ENCODE results near the gene USPL1.
"Not testable (repeated sequence)": the region's sequence is repeated elsewhere in the genome, so short reads cannot be mapped to it uniquely, and the experiment has no call there.

Gene USPL1

GRCh38 chr13:30587231-30587630 lies 30.5 kb upstream of the USPL1 start:
- Histone ChIP-seq H3K4me3 (ENCODE audit: low read depth, low read length) (no peak overlapping the region), H3K9ac (ENCODE audit: low read length) (no peak overlapping the region), H3K9me3 (ENCODE audit: control insufficient read depth, insufficient read depth, low read depth, low read length) (no peaks in the 10 kb centered on the region), H3K27ac (ENCODE audit: low read depth, low read length) (no peak overlapping the region), H3K4me1 (ENCODE audit: control insufficient read depth, insufficient read depth, low read length) (no peaks in the 10 kb centered on the region), H3K27me3 (ENCODE audit: control insufficient read depth, insufficient read depth, low read length) (no peaks in the 10 kb centered on the region), H3K36me3 (ENCODE audit: control insufficient read depth, insufficient read depth, low read length) (no peaks in the 10 kb centered on the region)

GRCh38 chr13:30587739-30588138 lies 30.0 kb upstream of the USPL1 start:
- Histone ChIP-seq H3K4me3 (ENCODE audit: low read depth, low read length) (no peak overlapping the region), H3K9ac (ENCODE audit: low read length) (no peak overlapping the region), H3K27me3 (ENCODE audit: control insufficient read depth, insufficient read depth, low read length) (no peaks in the 10 kb centered on the region), H3K27ac (ENCODE audit: low read depth, low read length) (no peak overlapping the region), H3K4me1 (ENCODE audit: control insufficient read depth, insufficient read depth, low read length) (no peaks in the 10 kb centered on the region), H3K9me3 (ENCODE audit: control insufficient read depth, insufficient read depth, low read depth, low read length) (no peaks in the 10 kb centered on the region), H3K36me3 (ENCODE audit: control insufficient read depth, insufficient read depth, low read length) (no peaks in the 10 kb centered on the region)

GRCh38 chr13:30593001-30593400 lies 24.7 kb upstream of the USPL1 start:
- peaks cover 3% of the 10 kb centered on the region; the same call in 1 of the 2 replicates for H3K4me1 ChIP-seq (ENCODE audit: control insufficient read depth, insufficient read depth, low read length)
- H3K9me3 ChIP-seq (ENCODE audit: control insufficient read depth, insufficient read depth, low read depth, low read length) = no peaks in the 10 kb centered on the region; the same call in 1 of the 2 replicates
- no peak overlapping the region for H3K4me3 ChIP-seq (ENCODE audit: low read depth, low read length)
- H3K27me3 ChIP-seq (ENCODE audit: control insufficient read depth, insufficient read depth, low read length) = no peaks in the 10 kb centered on the region
- H3K9ac ChIP-seq (ENCODE audit: low read length) = no peak overlapping the region
- no peaks in the 10 kb centered on the region for H3K36me3 ChIP-seq (ENCODE audit: control insufficient read depth, insufficient read depth, low read length)
- H3K27ac ChIP-seq (ENCODE audit: low read depth, low read length) = no peak overlapping the region

DNA sequence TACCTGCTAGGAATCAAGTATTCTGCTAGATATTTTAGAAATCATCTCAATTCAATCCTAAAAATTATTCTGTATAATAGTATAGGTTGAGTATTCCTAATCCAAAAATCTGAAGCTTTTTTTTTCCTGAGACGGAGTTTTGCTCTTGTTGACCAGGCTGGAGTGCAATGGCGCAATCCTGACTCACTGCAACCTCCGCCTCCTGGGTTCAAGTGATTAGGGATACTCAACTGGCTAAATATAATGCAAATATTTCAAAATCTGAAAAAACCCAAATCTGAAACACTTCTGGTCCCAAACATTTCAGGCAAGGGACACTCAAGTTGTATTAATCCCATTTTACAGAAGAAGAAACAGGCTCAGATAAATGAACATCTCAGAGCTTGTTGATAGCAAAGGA lies 17.2 kb upstream of the USPL1 start:
- Histone ChIP-seq H3K9ac (ENCODE audit: low read length) (no peak overlapping the region), H3K4me1 (ENCODE audit: control insufficient read depth, insufficient read depth, low read length) (peaks cover 5% of the 10 kb centered on the region; the same call in 1 of the 2 replicates), H3K36me3 (ENCODE audit: control insufficient read depth, insufficient read depth, low read length) (no peaks in the 10 kb centered on the region), H3K4me3 (ENCODE audit: low read depth, low read length) (no peak overlapping the region), H3K27ac (ENCODE audit: low read depth, low read length) (no peak overlapping the region), H3K27me3 (ENCODE audit: control insufficient read depth, insufficient read depth, low read length) (no peaks in the 10 kb centered on the region), H3K9me3 (ENCODE audit: control insufficient read depth, insufficient read depth, low read depth, low read length) (no peaks in the 10 kb centered on the region)

DNA sequence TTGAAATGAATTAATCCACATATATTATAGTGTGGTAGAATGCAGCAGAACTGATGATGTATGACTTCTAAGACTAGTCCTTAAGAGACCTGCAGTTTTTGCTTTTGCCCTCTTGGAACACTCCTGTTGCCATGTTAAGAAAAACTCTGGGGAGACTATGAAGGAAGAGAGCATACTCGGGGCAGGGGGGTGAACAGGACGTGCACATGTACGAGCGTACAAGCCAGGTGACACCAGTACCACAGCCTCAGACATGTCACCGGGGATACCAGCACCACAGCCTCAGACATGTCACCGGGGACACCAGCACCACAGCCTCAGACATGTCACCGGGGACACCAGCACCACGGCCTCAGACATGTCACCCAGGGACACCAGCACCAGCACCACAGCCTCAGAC lies 15.9 kb upstream of the USPL1 start:
- Histone ChIP-seq H3K4me3 (ENCODE audit: low read depth, low read length) (no peak overlapping the region), H3K36me3 (ENCODE audit: control insufficient read depth, insufficient read depth, low read length) (no peaks in the 10 kb centered on the region), H3K27me3 (ENCODE audit: control insufficient read depth, insufficient read depth, low read length) (no peaks in the 10 kb centered on the region), H3K27ac (ENCODE audit: low read depth, low read length) (no peak overlapping the region), H3K9me3 (ENCODE audit: control insufficient read depth, insufficient read depth, low read depth, low read length) (no peaks in the 10 kb centered on the region; the same call in 1 of the 2 replicates), H3K9ac (ENCODE audit: low read length) (no peak overlapping the region), H3K4me1 (ENCODE audit: control insufficient read depth, insufficient read depth, low read length) (peaks cover 5% of the 10 kb centered on the region; the same call in 1 of the 2 replicates)

GRCh38 chr13:30605052-30605451 lies 12.7 kb upstream of the USPL1 start:
- Histone ChIP-seq H3K4me1 (ENCODE audit: control insufficient read depth, insufficient read depth, low read length) (no peaks in the 10 kb centered on the region), H3K27ac (ENCODE audit: low read depth, low read length) (no peak overlapping the region), H3K9ac (ENCODE audit: low read length) (no peak overlapping the region), H3K36me3 (ENCODE audit: control insufficient read depth, insufficient read depth, low read length) (no peaks in the 10 kb centered on the region), H3K27me3 (ENCODE audit: control insufficient read depth, insufficient read depth, low read length) (no peaks in the 10 kb centered on the region), H3K4me3 (ENCODE audit: low read depth, low read length) (no peak overlapping the region), H3K9me3 (ENCODE audit: control insufficient read depth, insufficient read depth, low read depth, low read length) (no peaks in the 10 kb centered on the region; the same call in 1 of the 2 replicates)

- not testable (repeated sequence) for H3K4me1 ChIP-seq (ENCODE audit: control insufficient read depth, insufficient read depth, low read length)
Measured at GRCh38 chr13:30607186-30607585, 10.5 kb upstream of the USPL1 start.

DNA sequence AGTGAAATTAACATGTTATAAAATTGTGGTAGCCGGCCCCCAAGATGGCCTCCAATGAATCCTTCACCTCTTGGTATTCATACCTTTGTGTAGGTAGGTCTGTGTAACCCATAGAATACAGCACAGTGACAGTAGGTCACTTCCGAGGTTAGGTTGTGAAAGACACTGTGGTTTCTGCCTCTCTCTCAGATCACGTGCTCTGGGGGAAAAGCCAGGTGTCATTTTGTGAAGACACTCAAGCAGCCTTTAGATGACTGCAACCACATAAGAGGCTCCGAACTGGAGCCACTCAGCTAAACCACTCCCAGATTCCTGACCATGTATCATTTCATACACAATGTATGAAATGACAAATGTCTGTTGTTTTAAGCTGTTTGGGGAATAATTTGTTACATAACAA lies 9.8 kb upstream of the USPL1 start:
- no peak overlapping the region for H3K4me3 ChIP-seq (ENCODE audit: low read depth, low read length)
- no peaks in the 10 kb centered on the region; the same call in 1 of the 2 replicates for H3K9me3 ChIP-seq (ENCODE audit: control insufficient read depth, insufficient read depth, low read depth, low read length)
- no peaks in the 10 kb centered on the region for H3K36me3 ChIP-seq (ENCODE audit: control insufficient read depth, insufficient read depth, low read length)
- no peak overlapping the region for H3K9ac ChIP-seq (ENCODE audit: low read length)
- H3K4me1 ChIP-seq (ENCODE audit: control insufficient read depth, insufficient read depth, low read length) = no peaks in the 10 kb centered on the region
- no peak overlapping the region for H3K27ac ChIP-seq (ENCODE audit: low read depth, low read length)
- H3K27me3 ChIP-seq (ENCODE audit: control insufficient read depth, insufficient read depth, low read length) = no peaks in the 10 kb centered on the region

More at GRCh38 chr13:30607186-30607585, 10.5 kb upstream of the USPL1 start:
- not testable (repeated sequence) for H3K9me3 ChIP-seq (ENCODE audit: control insufficient read depth, insufficient read depth, low read depth, low read length); H3K27ac ChIP-seq (ENCODE audit: low read depth, low read length); H3K4me3 ChIP-seq (ENCODE audit: low read depth, low read length); H3K27me3 ChIP-seq (ENCODE audit: control insufficient read depth, insufficient read depth, low read length); H3K36me3 ChIP-seq (ENCODE audit: control insufficient read depth, insufficient read depth, low read length); H3K9ac ChIP-seq (ENCODE audit: low read length)

GRCh38 chr13:30608364-30608763 lies 9.4 kb upstream of the USPL1 start:
- H3K27me3 ChIP-seq (ENCODE audit: control insufficient read depth, insufficient read depth, low read length) = no peaks in the 10 kb centered on the region
- H3K4me1 ChIP-seq (ENCODE audit: control insufficient read depth, insufficient read depth, low read length) = no peaks in the 10 kb centered on the region
- no peaks in the 10 kb centered on the region for H3K36me3 ChIP-seq (ENCODE audit: control insufficient read depth, insufficient read depth, low read length)
- H3K27ac ChIP-seq (ENCODE audit: low read depth, low read length) = no peak overlapping the region
- no peaks in the 10 kb centered on the region; the same call in 1 of the 2 replicates for H3K9me3 ChIP-seq (ENCODE audit: control insufficient read depth, insufficient read depth, low read depth, low read length)
- H3K4me3 ChIP-seq (ENCODE audit: low read depth, low read length) = no peak overlapping the region
- H3K9ac ChIP-seq (ENCODE audit: low read length) = no peak overlapping the region

DNA sequence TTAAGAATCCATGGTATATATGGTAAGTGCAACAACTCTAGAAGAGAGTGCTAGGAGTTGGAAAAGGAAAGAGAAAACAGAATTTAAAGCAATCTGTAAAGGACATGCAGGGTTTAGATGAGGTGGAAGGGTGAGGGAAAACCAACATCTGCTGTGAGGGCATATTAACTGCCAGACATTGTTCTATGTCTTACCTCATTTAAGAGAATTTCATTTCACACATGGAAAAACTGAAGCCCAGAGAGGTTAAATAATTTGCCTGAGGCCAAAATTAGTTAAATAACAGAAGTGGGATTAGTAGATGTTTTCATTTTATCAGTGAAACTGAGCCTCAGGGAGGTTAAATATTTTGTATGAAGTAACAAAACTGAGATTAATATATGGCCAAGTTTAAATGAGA lies 7.4 kb upstream of the USPL1 start:
- Histone ChIP-seq H3K4me3 (ENCODE audit: low read depth, low read length) (no peak overlapping the region), H3K27ac (ENCODE audit: low read depth, low read length) (no peak overlapping the region; the same call in 1 of the 2 replicates)

GRCh38 chr13:30615481-30615865 lies 2.2 kb upstream of the USPL1 start:
- H3K4me3 ChIP-seq (ENCODE audit: low read depth, low read length) = peak overlapping the region; percentile 82
- no peaks in the 10 kb centered on the region for H3K9me3 ChIP-seq (ENCODE audit: control insufficient read depth, insufficient read depth, low read depth, low read length)
- H3K36me3 ChIP-seq (ENCODE audit: control insufficient read depth, insufficient read depth, low read length) = no peaks in the 10 kb centered on the region
- peaks cover 6% of the 10 kb centered on the region; the same call in 1 of the 2 replicates for H3K4me1 ChIP-seq (ENCODE audit: control insufficient read depth, insufficient read depth, low read length)
- H3K27me3 ChIP-seq (ENCODE audit: control insufficient read depth, insufficient read depth, low read length) = no peaks in the 10 kb centered on the region
- no peak overlapping the region for H3K27ac ChIP-seq (ENCODE audit: low read depth, low read length)
- no peak overlapping the region for H3K9ac ChIP-seq (ENCODE audit: low read length)

More for the DNA sequence above, 7.4 kb upstream of the USPL1 start:
- no peaks in the 10 kb centered on the region for H3K27me3 ChIP-seq (ENCODE audit: control insufficient read depth, insufficient read depth, low read length)
- H3K4me1 ChIP-seq (ENCODE audit: control insufficient read depth, insufficient read depth, low read length) = no peaks in the 10 kb centered on the region
- H3K9me3 ChIP-seq (ENCODE audit: control insufficient read depth, insufficient read depth, low read depth, low read length) = no peaks in the 10 kb centered on the region; the same call in 1 of the 2 replicates
- H3K36me3 ChIP-seq (ENCODE audit: control insufficient read depth, insufficient read depth, low read length) = no peaks in the 10 kb centered on the region
- H3K9ac ChIP-seq (ENCODE audit: low read length) = no peak overlapping the region
